ENCODE measurements around the gene CCDC149.

The CCDC149 gene

GRCh38 chr4:24840826-24841543 lies 71.9 kb downstream of the CCDC149 start:
- DNase-seq (ENCODE audit: low spot score): no peak

GRCh38 chr4:24840362-24840761 lies 72.5 kb downstream of the CCDC149 start:
- DNase-seq (ENCODE audit: low spot score): no peak

GRCh38 chr4:24837781-24838180 lies 75.1 kb downstream of the CCDC149 start:
- no peak for DNase-seq (ENCODE audit: low spot score)

GRCh38 chr4:24837336-24837735 lies 75.5 kb downstream of the CCDC149 start:
- DNase-seq (ENCODE audit: low spot score): no peak

- DNase-seq (ENCODE audit: low spot score): no peak
Measured at GRCh38 chr4:24836661-24837242, 76.1 kb downstream of the CCDC149 start.

- DNase-seq (ENCODE audit: low spot score): no peak
Measured at GRCh38 chr4:24835696-24836095, 77.1 kb downstream of the CCDC149 start.

GRCh38 chr4:24831637-24832036 lies 81.2 kb downstream of the CCDC149 start:
- no peak for DNase-seq (ENCODE audit: low spot score)

- DNase-seq (ENCODE audit: low spot score): no peak
Measured at GRCh38 chr4:24824720-24825119, 88.1 kb downstream of the CCDC149 start.

GRCh38 chr4:24820541-24820940 lies 92.3 kb downstream of the CCDC149 start:
- DNase-seq (ENCODE audit: low spot score): no peak

- DNase-seq (ENCODE audit: low spot score): no peak
Measured at GRCh38 chr4:24816797-24817196, 96.0 kb downstream of the CCDC149 start.

GRCh38 chr4:24813732-24814131 lies 99.1 kb downstream of the CCDC149 start:
- no peak for DNase-seq (ENCODE audit: low spot score)

- no peak for DNase-seq (ENCODE audit: low spot score)
Measured at GRCh38 chr4:24810871-24811631, 101.8 kb downstream of the CCDC149 start.

- DNase-seq (ENCODE audit: low spot score): no peak
Measured at GRCh38 chr4:24809815-24810405, 102.9 kb downstream of the CCDC149 start.

- no peak for DNase-seq (ENCODE audit: low spot score)
Measured at GRCh38 chr4:24809376-24809775, 103.5 kb downstream of the CCDC149 start.

- DNase-seq (ENCODE audit: low spot score): no peak
Measured at GRCh38 chr4:24808955-24809354, 103.9 kb downstream of the CCDC149 start.

GRCh38 chr4:24808261-24808660 lies 104.6 kb downstream of the CCDC149 start:
- no peak for DNase-seq (ENCODE audit: low spot score)

- no peak for DNase-seq (ENCODE audit: low spot score)
Measured at GRCh38 chr4:24807611-24808010, 105.2 kb downstream of the CCDC149 start.

GRCh38 chr4:24806206-24806990 lies 106.4 kb downstream of the CCDC149 start:
- no peak for DNase-seq (ENCODE audit: low spot score)

GRCh38 chr4:24805566-24805965 lies 107.3 kb downstream of the CCDC149 start:
- no peak for DNase-seq (ENCODE audit: low spot score)

GRCh38 chr4:24805067-24805466 lies 107.8 kb downstream of the CCDC149 start:
- DNase-seq (ENCODE audit: low spot score): no peak

GRCh38 chr4:24802648-24803047 lies 110.2 kb downstream of the CCDC149 start:
- DNase-seq (ENCODE audit: low spot score): no peak

Measured in germinal center (tissue), 1 donor.